H1 (cell line): ENCODE measurements around the gene DPF3. TPM values are rescaled to one million over a fixed set of nuclear protein-coding genes. Genes with fewer than 3 reads are reported as not detected.

Experiments
- CTCF ChIA-PET: fragments of 300-600 bp; sonication (Branson Sonifier 250); formaldehyde crosslinking; loops from one replicate; lab custom pipeline; 2021; ENCODE audit not compliant: partially characterized antibody; lab: Charles Lee
- POLR2A ChIA-PET: fragments of 300-600 bp; sonication (Branson Sonifier 250); formaldehyde crosslinking; loops from one replicate; lab custom pipeline; 2021; ENCODE audit warnings: inconsistent platforms; ENCODE audit not compliant: partially characterized antibody; lab: Charles Lee
- DNase-seq, 2 experiments: peaks; one replicate each; pipeline versions ENCODE4 v3.0.0 to v3.0.0-alpha.2; 2010 to 2022; ENCODE audit warnings: low spot score in 2 of 2, low read depth in 1 of 2, mixed read lengths in 1 of 2
- FAIRE-seq: peaks from 2 replicates; lab custom pipeline; 2011; peaks lifted over from hg19 to GRCh38; lab: Jason Lieb, UNC
- H2AFZ ChIP-seq: 2 replicates; pipeline ENCODE4 v1.8.1; 2012; ENCODE audit warnings: low read length, inconsistent platforms
- H2AK5ac ChIP-seq: 2 replicates; pipeline ENCODE4 v1.6.1; 2013; ENCODE audit warnings: low read depth, low read length
- H2BK120ac ChIP-seq: replicated peaks from 2 replicates; pipeline ENCODE3; 2013; ENCODE audit warnings: low read depth, low read length, inconsistent platforms
- H2BK12ac ChIP-seq: 2 replicates; pipeline ENCODE4 v1.6.1; 2013; ENCODE audit warnings: low read depth, low read length
- H2BK15ac ChIP-seq: 2 replicates; pipeline ENCODE4 v1.6.1; 2013; ENCODE audit warnings: low read length
- H2BK20ac ChIP-seq: 2 replicates; pipeline ENCODE4 v1.6.1; 2013; ENCODE audit warnings: low read length
- H2BK5ac ChIP-seq: 2 replicates; pipeline ENCODE4 v1.6.1; 2013; ENCODE audit warnings: low read depth, low read length
- H3K14ac ChIP-seq: 2 replicates; pipeline ENCODE4 v1.6.1; 2013; ENCODE audit warnings: inconsistent platforms; ENCODE audit not compliant: insufficient read length
- H3K18ac ChIP-seq: 2 replicates; pipeline ENCODE4 v1.6.1; 2013; ENCODE audit warnings: low read length; ENCODE audit errors: extremely low read depth
- H3K23ac ChIP-seq: 2 replicates; pipeline ENCODE4 v1.6.1; 2013; ENCODE audit warnings: inconsistent platforms; ENCODE audit not compliant: insufficient read length
- H3K23me2 ChIP-seq: 2 replicates; pipeline ENCODE4 v1.6.1; 2013; ENCODE audit warnings: low read depth, low read length
- H3K27ac ChIP-seq: 2 replicates; pipeline ENCODE4 v1.6.1; 2011; ENCODE audit warnings: low read depth, low read length, inconsistent platforms
- H3K27me3 ChIP-seq, 4 experiments: replicated peaks in 1 of 4; 1 replicate in 1 of 4; 2 replicates in 3 of 4; pipeline versions ENCODE4 v1.6.1 to v1.8.1; 2011 to 2013; ENCODE audit warnings: low read length in 3 of 4, mild to moderate bottlenecking in 3 of 4, inconsistent platforms in 2 of 4, mixed read lengths in 2 of 4, moderate library complexity in 1 of 4; ENCODE audit not compliant: control insufficient read depth in 3 of 4, insufficient read depth in 3 of 4; ENCODE audit errors: extremely low read depth in 1 of 4
- H3K36me3 ChIP-seq, 4 experiments: 2 replicates each; pipeline versions ENCODE4 v1.6.1 to v1.8.1; 2011 to 2013; ENCODE audit warnings: mild to moderate bottlenecking in 4 of 4, low read length in 3 of 4, moderate library complexity in 2 of 4, control low read depth in 1 of 4, inconsistent platforms in 1 of 4; ENCODE audit not compliant: insufficient read depth in 4 of 4, control insufficient read depth in 2 of 4
- H3K4ac ChIP-seq: replicated peaks from 2 replicates; pipeline ENCODE3; 2013; ENCODE audit warnings: low read length, low read depth, mixed read lengths, inconsistent platforms; ENCODE audit not compliant: insufficient read length
- H3K4me1 ChIP-seq, 4 experiments: replicated peaks in 1 of 4; 1 replicate in 1 of 4; 2 replicates in 3 of 4; pipeline versions ENCODE4 v1.6.1 to v1.8.1; 2011 to 2013; ENCODE audit warnings: low read length in 3 of 4, inconsistent platforms in 2 of 4, mixed read lengths in 1 of 4; ENCODE audit not compliant: insufficient read depth in 4 of 4, control insufficient read depth in 3 of 4
- H3K4me2 ChIP-seq, 2 experiments: 2 replicates each; pipeline versions ENCODE4 v1.6.1 to v1.8.1; 2011 to 2013; ENCODE audit warnings: low read depth in 2 of 2, low read length in 2 of 2, control low read depth in 1 of 2, inconsistent platforms in 1 of 2, mild to moderate bottlenecking in 1 of 2; ENCODE audit not compliant: insufficient read depth in 1 of 2
- H3K4me3 ChIP-seq, 4 experiments: fragments of 200-600, 300-600 bp in 1 of 4; sonication (generic), shearing (Covaris generic), sonication (Bioruptor Twin) in 1 of 4; 2 replicates each; pipeline versions ENCODE4 v1.5.1 to v1.8.1; 2011 to 2016; ENCODE audit warnings: low read length in 4 of 4, low read depth in 3 of 4, control low read depth in 2 of 4, inconsistent platforms in 2 of 4, mild to moderate bottlenecking in 2 of 4, mixed read lengths in 1 of 4, moderate library complexity in 1 of 4; ENCODE audit not compliant: insufficient read depth in 2 of 4; ENCODE audit errors: extremely low read depth in 1 of 4
- H3K56ac ChIP-seq: replicated peaks from 2 replicates; pipeline ENCODE3; 2013; ENCODE audit warnings: low read depth, mild to moderate bottlenecking, mixed read lengths, low read length, inconsistent platforms; ENCODE audit not compliant: insufficient read length
- H3K79me1 ChIP-seq: 2 replicates; pipeline ENCODE4 v1.6.1; 2013; ENCODE audit warnings: low read depth, low read length, control low read depth
- H3K79me2 ChIP-seq, 2 experiments: 2 replicates each; pipeline versions ENCODE4 v1.6.1 to v1.8.1; 2012 to 2013; ENCODE audit warnings: low read length in 2 of 2, mild to moderate bottlenecking in 2 of 2, inconsistent platforms in 1 of 2; ENCODE audit not compliant: insufficient read depth in 2 of 2, control insufficient read depth in 1 of 2
- H3K9ac ChIP-seq, 4 experiments: replicated peaks in 1 of 4; 1 replicate in 1 of 4; 2 replicates in 3 of 4; pipeline versions ENCODE4 v1.6.1 to v1.8.1; 2011 to 2013; ENCODE audit warnings: low read depth in 3 of 4, low read length in 3 of 4, control low read depth in 2 of 4, mild to moderate bottlenecking in 2 of 4, moderate library complexity in 2 of 4, inconsistent platforms in 1 of 4; ENCODE audit errors: extremely low read depth in 1 of 4
- H3K9me3 ChIP-seq, 2 experiments: 2 replicates each; pipeline versions ENCODE4 v1.6.1 to v1.8.1; 2012 to 2013; ENCODE audit warnings: mild to moderate bottlenecking in 2 of 2, moderate library complexity in 2 of 2, control low read depth in 1 of 2, inconsistent platforms in 1 of 2, low read depth in 1 of 2, low read length in 1 of 2, mixed read lengths in 1 of 2; ENCODE audit not compliant: insufficient read depth in 2 of 2
- H4K20me1 ChIP-seq, 2 experiments: replicated peaks in 1 of 2; 2 replicates each; pipeline versions ENCODE3 to v1.8.1; 2011 to 2013; ENCODE audit warnings: inconsistent platforms in 2 of 2, low read length in 2 of 2, mild to moderate bottlenecking in 1 of 2; ENCODE audit not compliant: insufficient read depth in 2 of 2, control insufficient read depth in 1 of 2
- H4K5ac ChIP-seq: 2 replicates; pipeline ENCODE4 v1.6.1; 2013; ENCODE audit warnings: low read length, low read depth, mixed read lengths, inconsistent platforms; ENCODE audit not compliant: insufficient read length
- H4K8ac ChIP-seq: 2 replicates; pipeline ENCODE4 v1.8.0; 2013; ENCODE audit warnings: mild to moderate bottlenecking, moderate library complexity, low read length, inconsistent platforms; ENCODE audit not compliant: insufficient read depth; ENCODE audit errors: extremely low read depth
- H4K91ac ChIP-seq: replicated peaks from 2 replicates; pipeline ENCODE3; 2013; ENCODE audit warnings: low read length, mixed read lengths, inconsistent platforms; ENCODE audit not compliant: insufficient read length
- BACH1 ChIP-seq: IDR thresholded peaks from 2 replicates; pipeline ENCODE4 v1.6.1; 2012; ENCODE audit warnings: low read length, improper control_type of control experiment
- POLR2AphosphoS5 ChIP-seq: IDR thresholded peaks from 2 replicates; pipeline ENCODE4 v1.6.1; 2011; ENCODE audit warnings: low read depth, low read length
- RAD21 ChIP-seq, 2 experiments: IDR thresholded peaks in 1 of 2; conservative IDR thresholded peaks in 1 of 2; 2 replicates each; pipeline ENCODE4 v1.6.1; 2011; ENCODE audit warnings: low read depth in 2 of 2, low read length in 2 of 2, improper control_type of control experiment in 1 of 2, inconsistent platforms in 1 of 2, mild to moderate bottlenecking in 1 of 2, moderate library complexity in 1 of 2
- SIRT6 ChIP-seq: IDR thresholded peaks from one replicate; pipeline ENCODE4 v1.7.1; 2012; ENCODE audit warnings: low read length, inconsistent platforms
- WGBS, 2 experiments: shearing (Covaris generic) in 1 of 2; methylation state at CpG; one replicate each; pipeline versions ENCODE4 v1.1.6 to v1.1.7; 2013 to 2015; ENCODE audit warnings: low lambda C conversion rate in 2 of 2, mixed read lengths in 2 of 2, inconsistent platforms in 1 of 2, low coverage in 1 of 2, missing lambda C conversion rate in 1 of 2; ENCODE audit not compliant: insufficient replicate concordance in 2 of 2, insufficient coverage in 1 of 2, insufficient read length in 1 of 2; ENCODE audit errors: extremely low coverage in 1 of 2, missing lambda C conversion rate in 1 of 2; 5-methylcytosine and 5-hydroxymethylcytosine counted together
- polyA plus RNA-seq, 7 experiments: library from polyadenylated mRNA; depleted of rRNA in 3 of 7; stranded (reverse) in 5 of 7; unstranded in 2 of 7; fragments of >200 nt in 5 of 7; fragments of 200-250 nt in 2 of 7; gene quantifications; 1 replicate in 5 of 7; 2 replicates in 1 of 7; 4 replicates in 1 of 7; pipeline versions ENCODE4 v1.2.1 to v1.2.3, GENCODE V29; 2011 to 2013; ENCODE audit warnings: missing spikeins in 2 of 7, mixed read lengths in 2 of 7
- total RNA-seq: library from RNA; stranded (reverse); fragmentation: NEBNext Ultra II Directional; extraction: Animal tissue kit (Norgen Biotek cat#: 25700); gene quantifications from 2 replicates; pipeline ENCODE4 v1.2.1, GENCODE V29; 2021

DPF3 gene
- total and polyA plus RNA-seq, 2 of the 8 experiments (the other 6 are each of a cell fraction or from before 2014, with no cell fraction given) = 0.19 TPM; not detected in 1

GRCh38 chr14:72924337-72924736, 30.4 kb upstream of the DPF3 start:
- Histone ChIP-seq H3K27me3 (peaks cover 0 to 10% (median 8%) of the 10 kb centered on the region in 4 experiments; a peak in 5 of 7 replicates), H4K5ac (no peak overlapping the region), H3K23me2 (peaks cover 11% of the 10 kb centered on the region), H3K4me1 (peaks cover 0 to 2% (median 0%) of the 10 kb centered on the region in 4 experiments; a peak in 4 of 7 replicates), H3K36me3 (no peaks in the 10 kb centered on the region; a peak in 1 of 8 replicates), H2BK5ac (no peak overlapping the region), H2BK15ac (no peak overlapping the region), H3K56ac (no peak overlapping the region), H2AFZ (no peak overlapping the region), H3K27ac (no peak overlapping the region), H4K91ac (no peak overlapping the region), H3K79me2 (no peaks in the 10 kb centered on the region; a peak in 1 of 4 replicates), H2BK20ac (no peak overlapping the region), H2BK120ac (no peak overlapping the region), H3K14ac (no peak overlapping the region), H3K23ac (no peak overlapping the region), H3K9me3 (no peaks in the 10 kb centered on the region), H3K4me2 (no peak overlapping the region), H3K18ac (no peak overlapping the region), H3K79me1 (no peaks in the 10 kb centered on the region; the same call in 1 of the 2 replicates), H2BK12ac (no peak overlapping the region), H3K4me3 (no peak overlapping the region), H2AK5ac (no peak overlapping the region), H4K20me1 (no peaks in the 10 kb centered on the region), H4K8ac (no peak overlapping the region), H3K9ac (no peak overlapping the region), H3K4ac (no peak overlapping the region)
- ChIA-PET POLR2A (no interaction called here), CTCF (interaction anchor here (0.7 to 2.3 kb wide), 5 partner anchors 25 to 410 kb away, joined by 3 to 7 read pairs (median 4); no protein-coding TSS in a partner anchor)
- FAIRE-seq (no peak), DNase-seq (no peak)
- no peak for TF ChIP-seq RAD21 (IDR thresholded peaks at IDR 0.05 in 1 of 2, conservative IDR thresholded peaks at IDR 0.05 in 1 of 2; ENCODE audit: low read depth in 2 of 2, low read length in 2 of 2)
- no peak for TF ChIP-seq SIRT6
- no peak for TF ChIP-seq BACH1
- no peak for TF ChIP-seq POLR2AphosphoS5
- 83% methylated on average over 5 of the region's 5 CpGs; no CpG with 5 or more reads in 1 of the 2 experiments for WGBS, 2 experiments
